ENCODE measurements around the gene TNNT2. TPM values are rescaled to one million over a fixed set of nuclear protein-coding genes. Genes with fewer than 3 reads are reported as not detected.
A peak's percentile ranks its signal among the peaks of the same experiment; 100 is the strongest.

Gene TNNT2
- total RNA-seq, 1 donor = not detected

- H3K9me3 ChIP-seq (ENCODE audit: low read depth, low read length) = no peaks in the 10 kb centered on the region
- no peak for TF ChIP-seq CTCF (IDR thresholded peaks at IDR 0.05; ENCODE audit: extremely low read depth, low read depth, low read length)
- H3K4me2 ChIP-seq (ENCODE audit: insufficient read depth, low read length) = peak overlapping the region; percentile 67
- DNase-seq (ENCODE audit: insufficient read length, low spot score, missing footprints) = no peak
- peaks cover 18% of the 10 kb centered on the region for H3K4me1 ChIP-seq (ENCODE audit: insufficient read depth, low read length)
- peaks cover 9% of the 10 kb centered on the region for H3K27me3 ChIP-seq (ENCODE audit: insufficient read depth, low read length)
- H3K79me2 ChIP-seq (ENCODE audit: insufficient read depth, low read length) = no peaks in the 10 kb centered on the region
- H4K20me1 ChIP-seq (ENCODE audit: insufficient read depth, low read length) = no peaks in the 10 kb centered on the region
- peak overlapping the region; percentile 34 for H3K27ac ChIP-seq (ENCODE audit: low read depth, low read length)
- no peaks in the 10 kb centered on the region for H3K36me3 ChIP-seq (ENCODE audit: insufficient read depth, low read length)
- peak overlapping the region; percentile 84 for H2AFZ ChIP-seq (ENCODE audit: low read length)
- peak overlapping the region; percentile 6 for H3K4me3 ChIP-seq (ENCODE audit: insufficient read depth, low read length)
Measured at GRCh38 chr1:201384406-201384782, 6.9 kb upstream of the TNNT2 start.

GRCh38 chr1:201383647-201384405 lies 6.3 kb upstream of the TNNT2 start:
- Histone ChIP-seq H3K36me3 (ENCODE audit: insufficient read depth, low read length) (no peaks in the 10 kb centered on the region), H3K4me2 (ENCODE audit: insufficient read depth, low read length) (peak overlapping the region; percentile 67), H3K4me1 (ENCODE audit: insufficient read depth, low read length) (peaks cover 18% of the 10 kb centered on the region), H3K4me3 (ENCODE audit: insufficient read depth, low read length) (peak overlapping the region; percentile 35), H3K27me3 (ENCODE audit: insufficient read depth, low read length) (peaks cover 9% of the 10 kb centered on the region), H2AFZ (ENCODE audit: low read length) (peak overlapping the region; percentile 84), H3K9me3 (ENCODE audit: low read depth, low read length) (no peaks in the 10 kb centered on the region), H4K20me1 (ENCODE audit: insufficient read depth, low read length) (no peaks in the 10 kb centered on the region), H3K79me2 (ENCODE audit: insufficient read depth, low read length) (no peaks in the 10 kb centered on the region), H3K27ac (ENCODE audit: low read depth, low read length) (peak overlapping the region; percentile 58)
- TF ChIP-seq CTCF (IDR thresholded peaks at IDR 0.05; ENCODE audit: extremely low read depth, low read depth, low read length) = no peak
- peak; percentile 99 for DNase-seq (ENCODE audit: insufficient read length, low spot score, missing footprints)

- no peak overlapping the region for H3K27ac ChIP-seq (ENCODE audit: low read depth, low read length)
Measured at GRCh38 chr1:201381130-201381529, 3.6 kb upstream of the TNNT2 start.

More at GRCh38 chr1:201381130-201381529, 3.6 kb upstream of the TNNT2 start:
- no peak for TF ChIP-seq CTCF (IDR thresholded peaks at IDR 0.05; ENCODE audit: extremely low read depth, low read depth, low read length)
- Histone ChIP-seq H3K4me3 (ENCODE audit: insufficient read depth, low read length) (no peak overlapping the region), H4K20me1 (ENCODE audit: insufficient read depth, low read length) (no peaks in the 10 kb centered on the region), H2AFZ (ENCODE audit: low read length) (no peak overlapping the region), H3K36me3 (ENCODE audit: insufficient read depth, low read length) (no peaks in the 10 kb centered on the region), H3K4me1 (ENCODE audit: insufficient read depth, low read length) (peaks cover 18% of the 10 kb centered on the region), H3K79me2 (ENCODE audit: insufficient read depth, low read length) (no peaks in the 10 kb centered on the region), H3K4me2 (ENCODE audit: insufficient read depth, low read length) (no peak overlapping the region), H3K27me3 (ENCODE audit: insufficient read depth, low read length) (peaks cover 6% of the 10 kb centered on the region), H3K9me3 (ENCODE audit: low read depth, low read length) (no peaks in the 10 kb centered on the region)
- no peak for DNase-seq (ENCODE audit: insufficient read length, low spot score, missing footprints)
